LNCaP clone FGC (cell line): ENCODE results near the gene ZNF862.
A peak's percentile ranks its signal among the peaks of the same experiment; 100 is the strongest.

Experiments used
- DNase-seq: peaks from one replicate; pipeline ENCODE4 v3.0.0-alpha.2; 2011; ENCODE audit warnings: low read depth
- H3K4me3 ChIP-seq: 2 replicates; pipeline ENCODE4 v1.5.1; 2011; ENCODE audit warnings: mild to moderate bottlenecking, low read depth, low read length, control low read depth
- TF ChIP-seq, protein P1 (sequence below): IDR thresholded peaks from 2 replicates; pipeline ENCODE4 v1.5.1; 2012; ENCODE audit warnings: mild to moderate bottlenecking; ENCODE audit not compliant: control insufficient read depth, insufficient read depth; ENCODE audit errors: extremely low read depth

The ZNF862 gene

GRCh38 chr7:149808311-149808710 lies 29.9 kb upstream of the ZNF862 start:
- DNase-seq, result no peak
- TF ChIP-seq, protein P1, sequence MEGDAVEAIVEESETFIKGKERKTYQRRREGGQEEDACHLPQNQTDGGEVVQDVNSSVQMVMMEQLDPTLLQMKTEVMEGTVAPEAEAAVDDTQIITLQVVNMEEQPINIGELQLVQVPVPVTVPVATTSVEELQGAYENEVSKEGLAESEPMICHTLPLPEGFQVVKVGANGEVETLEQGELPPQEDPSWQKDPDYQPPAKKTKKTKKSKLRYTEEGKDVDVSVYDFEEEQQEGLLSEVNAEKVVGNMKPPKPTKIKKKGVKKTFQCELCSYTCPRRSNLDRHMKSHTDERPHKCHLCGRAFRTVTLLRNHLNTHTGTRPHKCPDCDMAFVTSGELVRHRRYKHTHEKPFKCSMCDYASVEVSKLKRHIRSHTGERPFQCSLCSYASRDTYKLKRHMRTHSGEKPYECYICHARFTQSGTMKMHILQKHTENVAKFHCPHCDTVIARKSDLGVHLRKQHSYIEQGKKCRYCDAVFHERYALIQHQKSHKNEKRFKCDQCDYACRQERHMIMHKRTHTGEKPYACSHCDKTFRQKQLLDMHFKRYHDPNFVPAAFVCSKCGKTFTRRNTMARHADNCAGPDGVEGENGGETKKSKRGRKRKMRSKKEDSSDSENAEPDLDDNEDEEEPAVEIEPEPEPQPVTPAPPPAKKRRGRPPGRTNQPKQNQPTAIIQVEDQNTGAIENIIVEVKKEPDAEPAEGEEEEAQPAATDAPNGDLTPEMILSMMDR, result no peak
- H3K4me3 ChIP-seq, result no peak overlapping the region

DNA sequence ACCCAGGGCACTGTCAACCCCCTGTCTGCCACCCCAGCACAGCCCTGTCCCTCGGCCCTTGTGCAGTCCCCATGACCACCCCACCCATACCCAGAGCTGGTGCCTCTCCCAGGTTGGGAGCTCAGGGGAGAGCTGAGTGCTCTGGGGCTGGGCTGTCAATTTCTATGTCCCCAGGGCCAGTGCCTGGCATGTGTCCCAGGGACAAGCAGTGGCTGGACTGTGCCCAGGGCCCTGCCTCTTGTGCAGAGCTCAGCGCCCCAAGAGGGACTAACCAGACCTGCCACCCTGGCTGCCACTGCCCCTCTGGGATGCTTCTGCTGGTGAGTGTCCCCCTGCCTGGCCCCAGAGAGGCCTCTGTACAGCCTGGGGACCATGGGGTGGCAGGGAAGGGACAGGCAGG lies 29.0 kb upstream of the ZNF862 start:
- peak; percentile 6 for DNase-seq
- no peak overlapping the region for H3K4me3 ChIP-seq
- TF ChIP-seq, protein P1, result no peak

GRCh38 chr7:149811221-149811620 lies 27.0 kb upstream of the ZNF862 start:
- H3K4me3 ChIP-seq, result no peak overlapping the region
- TF ChIP-seq, protein P1, result 0 out of 2 replicates have a peak, but pooled peaks have one; percentile 9
- DNase-seq, result no peak

DNA sequence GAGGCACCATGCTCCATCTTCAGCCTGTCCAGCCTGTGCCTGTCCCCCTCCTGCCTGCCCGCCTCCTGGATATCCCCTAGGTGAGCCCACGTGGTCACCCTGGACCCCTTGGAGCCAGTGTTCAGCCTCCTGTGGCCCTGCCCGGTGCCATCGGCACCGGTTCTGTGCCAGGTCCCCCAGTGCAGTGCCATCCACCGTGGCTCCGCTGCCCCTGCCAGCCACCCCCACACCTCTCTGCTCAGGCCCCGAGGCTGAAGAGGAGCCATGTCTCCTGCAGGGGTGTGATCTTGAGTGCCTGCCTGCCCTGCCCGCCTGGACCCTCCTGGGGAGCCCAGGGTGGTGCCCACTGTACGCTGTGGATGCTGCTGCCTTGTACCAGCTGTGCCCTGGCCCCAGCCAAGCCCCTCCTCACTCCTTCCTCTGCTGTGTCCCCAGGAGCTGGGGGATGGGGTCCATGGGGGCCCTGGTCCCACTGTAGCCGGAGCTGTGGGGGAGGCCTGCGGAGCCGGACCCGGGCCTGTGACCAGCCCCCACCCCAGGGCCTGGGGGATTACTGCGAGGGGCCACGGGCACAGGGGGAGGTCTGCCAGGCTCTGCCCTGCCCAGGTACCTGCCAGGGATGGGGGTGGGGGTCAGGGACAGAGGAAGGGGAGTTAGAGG lies 26.2 kb upstream of the ZNF862 start:
- no peak overlapping the region for H3K4me3 ChIP-seq
- TF ChIP-seq, protein P1, result no peak
- DNase-seq, result no peak

- no peak for DNase-seq
- H3K4me3 ChIP-seq, result no peak overlapping the region
- TF ChIP-seq, protein P1, result no peak
These were observed 24.7 kb upstream of the ZNF862 start for GRCh38 chr7:149813254-149814035.

- H3K4me3 ChIP-seq, result no peak overlapping the region
- TF ChIP-seq, protein P1, result no peak
- DNase-seq, result no peak
These were observed 23.7 kb upstream of the ZNF862 start for GRCh38 chr7:149814494-149814893.

- TF ChIP-seq, protein P1, result no peak
These were observed 23.1 kb upstream of the ZNF862 start for GRCh38 chr7:149815121-149815520.

More at GRCh38 chr7:149815121-149815520, 23.1 kb upstream of the ZNF862 start:
- DNase-seq, result no peak
- no peak overlapping the region for H3K4me3 ChIP-seq
